ENCODE measurements around the gene PRAMEF11. TPM values are rescaled to one million over a fixed set of nuclear protein-coding genes. Genes with fewer than 3 reads are reported as not detected.
"Not testable (repeated sequence)": the region's sequence is repeated elsewhere in the genome, so short reads cannot be mapped to it uniquely, and the experiment has no call there.

Gene PRAMEF11
- total RNA-seq, 1 donor: not detected

GRCh38 chr1:12798911-12799310 is 32.3 kb downstream of the PRAMEF11 start:
- no peak for DNase-seq (ENCODE audit: insufficient read length, low spot score, missing footprints)
- H2AFZ ChIP-seq (ENCODE audit: low read length): no peak overlapping the region
- no peaks in the 10 kb centered on the region for H3K4me1 ChIP-seq (ENCODE audit: insufficient read depth, low read length)
- no peak overlapping the region for H3K4me2 ChIP-seq (ENCODE audit: insufficient read depth, low read length)
- no peak for TF ChIP-seq CTCF (IDR thresholded peaks at IDR 0.05; ENCODE audit: extremely low read depth, low read depth, low read length)
- no peak overlapping the region for H3K4me3 ChIP-seq (ENCODE audit: insufficient read depth, low read length)
- no peaks in the 10 kb centered on the region for H3K27me3 ChIP-seq (ENCODE audit: insufficient read depth, low read length)
- no peak overlapping the region for H3K27ac ChIP-seq (ENCODE audit: low read depth, low read length)
- no peaks in the 10 kb centered on the region for H3K36me3 ChIP-seq (ENCODE audit: insufficient read depth, low read length)
- no peaks in the 10 kb centered on the region for H3K79me2 ChIP-seq (ENCODE audit: insufficient read depth, low read length)
- no peaks in the 10 kb centered on the region for H4K20me1 ChIP-seq (ENCODE audit: insufficient read depth, low read length)
- H3K9me3 ChIP-seq (ENCODE audit: low read depth, low read length): no peaks in the 10 kb centered on the region

- not testable (repeated sequence) for H3K9me3 ChIP-seq (ENCODE audit: low read depth, low read length); H3K79me2 ChIP-seq (ENCODE audit: insufficient read depth, low read length); H3K4me1 ChIP-seq (ENCODE audit: insufficient read depth, low read length); H3K36me3 ChIP-seq (ENCODE audit: insufficient read depth, low read length); H4K20me1 ChIP-seq (ENCODE audit: insufficient read depth, low read length); H3K27me3 ChIP-seq (ENCODE audit: insufficient read depth, low read length); H3K4me3 ChIP-seq (ENCODE audit: insufficient read depth, low read length); H2AFZ ChIP-seq (ENCODE audit: low read length); DNase-seq (ENCODE audit: insufficient read length, low spot score, missing footprints); H3K27ac ChIP-seq (ENCODE audit: low read depth, low read length); H3K4me2 ChIP-seq (ENCODE audit: insufficient read depth, low read length)
Observed at GRCh38 chr1:12791097-12791496, 40.1 kb downstream of the PRAMEF11 start, which contains the start of gene PRAMEF1. TSS of gene PRAMEF1 (plus strand) at chr1:12791397. CDS start at chr1:12793228, 1,831 bp downstream.

- not testable (repeated sequence) for H3K4me3 ChIP-seq (ENCODE audit: insufficient read depth, low read length); H4K20me1 ChIP-seq (ENCODE audit: insufficient read depth, low read length); H3K27ac ChIP-seq (ENCODE audit: low read depth, low read length); H3K9me3 ChIP-seq (ENCODE audit: low read depth, low read length); DNase-seq (ENCODE audit: insufficient read length, low spot score, missing footprints); H3K27me3 ChIP-seq (ENCODE audit: insufficient read depth, low read length); H2AFZ ChIP-seq (ENCODE audit: low read length); H3K4me1 ChIP-seq (ENCODE audit: insufficient read depth, low read length); H3K4me2 ChIP-seq (ENCODE audit: insufficient read depth, low read length); H3K79me2 ChIP-seq (ENCODE audit: insufficient read depth, low read length); H3K36me3 ChIP-seq (ENCODE audit: insufficient read depth, low read length)
Observed at GRCh38 chr1:12784729-12785128, 46.5 kb downstream of the PRAMEF11 start.

GRCh38 chr1:12783783-12784182 is 47.4 kb downstream of the PRAMEF11 start:
- H3K4me1 ChIP-seq (ENCODE audit: insufficient read depth, low read length); H3K27me3 ChIP-seq (ENCODE audit: insufficient read depth, low read length); H3K27ac ChIP-seq (ENCODE audit: low read depth, low read length); H3K36me3 ChIP-seq (ENCODE audit: insufficient read depth, low read length); H4K20me1 ChIP-seq (ENCODE audit: insufficient read depth, low read length); H3K79me2 ChIP-seq (ENCODE audit: insufficient read depth, low read length); H2AFZ ChIP-seq (ENCODE audit: low read length); H3K4me3 ChIP-seq (ENCODE audit: insufficient read depth, low read length); H3K9me3 ChIP-seq (ENCODE audit: low read depth, low read length); DNase-seq (ENCODE audit: insufficient read length, low spot score, missing footprints); H3K4me2 ChIP-seq (ENCODE audit: insufficient read depth, low read length): not testable (repeated sequence)

- H3K4me1 ChIP-seq (ENCODE audit: insufficient read depth, low read length); H3K79me2 ChIP-seq (ENCODE audit: insufficient read depth, low read length): not testable (repeated sequence)
Observed at GRCh38 chr1:12781488-12781887, 49.7 kb downstream of the PRAMEF11 start.

GRCh38 chr1:12778907-12779306 is 52.3 kb downstream of the PRAMEF11 start:
- H3K4me2 ChIP-seq (ENCODE audit: insufficient read depth, low read length): no peak overlapping the region
- DNase-seq (ENCODE audit: insufficient read length, low spot score, missing footprints): no peak
- H3K27ac ChIP-seq (ENCODE audit: low read depth, low read length): no peak overlapping the region
- H3K79me2 ChIP-seq (ENCODE audit: insufficient read depth, low read length): no peaks in the 10 kb centered on the region
- H3K27me3 ChIP-seq (ENCODE audit: insufficient read depth, low read length): no peaks in the 10 kb centered on the region
- H3K36me3 ChIP-seq (ENCODE audit: insufficient read depth, low read length): no peaks in the 10 kb centered on the region
- H3K4me1 ChIP-seq (ENCODE audit: insufficient read depth, low read length): no peaks in the 10 kb centered on the region
- H3K4me3 ChIP-seq (ENCODE audit: insufficient read depth, low read length): no peak overlapping the region
- no peak overlapping the region for H2AFZ ChIP-seq (ENCODE audit: low read length)
- no peaks in the 10 kb centered on the region for H4K20me1 ChIP-seq (ENCODE audit: insufficient read depth, low read length)
- no peak for TF ChIP-seq CTCF (IDR thresholded peaks at IDR 0.05; ENCODE audit: extremely low read depth, low read depth, low read length)
- no peaks in the 10 kb centered on the region for H3K9me3 ChIP-seq (ENCODE audit: low read depth, low read length)

More at GRCh38 chr1:12781488-12781887, 49.7 kb downstream of the PRAMEF11 start:
- H3K27ac ChIP-seq (ENCODE audit: low read depth, low read length); H4K20me1 ChIP-seq (ENCODE audit: insufficient read depth, low read length); H2AFZ ChIP-seq (ENCODE audit: low read length); H3K4me2 ChIP-seq (ENCODE audit: insufficient read depth, low read length); H3K4me3 ChIP-seq (ENCODE audit: insufficient read depth, low read length); H3K36me3 ChIP-seq (ENCODE audit: insufficient read depth, low read length); H3K9me3 ChIP-seq (ENCODE audit: low read depth, low read length); H3K27me3 ChIP-seq (ENCODE audit: insufficient read depth, low read length); DNase-seq (ENCODE audit: insufficient read length, low spot score, missing footprints): not testable (repeated sequence)

All from osteoblast (primary cell).